Gastroesophageal sphincter (tissue), 4 donors: ENCODE data around the gene PPARG. TPM values are rescaled to one million over a fixed set of nuclear protein-coding genes. Genes with fewer than 3 reads are reported as not detected.

Experiments
- ATAC-seq: fragments of 150-250 bp; one replicate; pipeline ENCODE4 v1.9.1; 2016; ENCODE audit warnings: mild to moderate bottlenecking, moderate library complexity
- H3K27ac ChIP-seq, 4 donors: fragments of 200-600 bp; sonication (generic) in 3 of 4; 1 replicate in 3 of 4; 2 replicates in 1 of 4; pipeline ENCODE4 v1.5.1; 2016 to 2019
- H3K27me3 ChIP-seq: fragments of 200-600 bp; sonication (generic); one replicate; pipeline ENCODE4 v1.5.1; 2019
- H3K36me3 ChIP-seq, 2 donors: fragments of 200-600 bp; sonication (generic); one replicate each; pipeline ENCODE4 v1.5.1; 2019; ENCODE audit warnings: control low read depth in 1 of 2
- H3K4me1 ChIP-seq, 3 donors: fragments of 200-600 bp; sonication (generic); 1 replicate in 2 of 3; 2 replicates in 1 of 3; pipeline ENCODE4 v1.5.1; 2016 to 2019; ENCODE audit warnings: control low read depth in 2 of 3
- H3K4me3 ChIP-seq, 2 donors: fragments of 200-600 bp; sonication (generic); one replicate each; pipeline ENCODE4 v1.5.1; 2019; ENCODE audit warnings: mild to moderate bottlenecking in 1 of 2, moderate library complexity in 1 of 2
- H3K9me3 ChIP-seq, 3 donors: fragments of 200-600 bp; sonication (generic); one replicate each; pipeline ENCODE4 v1.5.1; 2017 to 2019; ENCODE audit warnings: control low read depth in 2 of 3
- CTCF ChIP-seq, 4 experiments: fragments of 200-600 bp in 2 of 4; fragments of 450-650 bp in 2 of 4; sonication (generic) in 1 of 4; IDR thresholded peaks; one replicate each; pipeline ENCODE4 v1.5.1; 2017 to 2019; ENCODE audit warnings: antibody characterized with exemption in 4 of 4, mild to moderate bottlenecking in 2 of 4, moderate library complexity in 2 of 4
- EP300 ChIP-seq: sonication (generic); formaldehyde crosslinking; IDR thresholded peaks from one replicate; pipeline ENCODE4 v1.6.1; 2017; ENCODE audit warnings: antibody characterized with exemption, mild to moderate bottlenecking
- POLR2A ChIP-seq, 2 donors: fragments of 450-650 bp; IDR thresholded peaks; one replicate each; pipeline ENCODE4 v1.6.1; 2017; ENCODE audit warnings: antibody characterized with exemption in 2 of 2, mild to moderate bottlenecking in 2 of 2, moderate library complexity in 1 of 2
- POLR2AphosphoS5 ChIP-seq: sonication (generic); formaldehyde crosslinking; IDR thresholded peaks from one replicate; pipeline ENCODE4 v1.6.1; 2017; ENCODE audit warnings: antibody characterized with exemption
- WGBS, 2 donors: methylation state at CpG; one replicate each; pipeline ENCODE4 v1.1.5; 2018; ENCODE audit warnings: low coverage in 1 of 2; 5-methylcytosine and 5-hydroxymethylcytosine counted together
- total RNA-seq, 4 donors: library from RNA; depleted of rRNA; stranded (reverse); fragments of >200 nt; gene quantifications; one replicate each; pipeline ENCODE4 v1.1.0, GENCODE V29; 2016

The PPARG gene
- total RNA-seq, 4 donors from 2014 or later = 3.9 to 14.9 (median 9.3) TPM

- TF ChIP-seq POLR2AphosphoS5 (no peak), CTCF (IDR thresholded peaks at IDR 0.05) (no peak), POLR2A (IDR thresholded peaks at IDR 0.05) (no peak), EP300 (no peak)
- H3K9me3 ChIP-seq = no peaks in the 10 kb centered on the region
- no peak overlapping the region for H3K4me3 ChIP-seq
- H3K4me1 ChIP-seq = no peaks in the 10 kb centered on the region
- WGBS, 2 donors = 36 to 47% methylated on average over 5 of the region's 5 CpGs
- no peak for ATAC-seq
- H3K27ac ChIP-seq = no peak overlapping the region
- H3K36me3 ChIP-seq = no peaks in the 10 kb centered on the region
- H3K27me3 ChIP-seq = peaks cover under 1% of the 10 kb centered on the region
Measured at GRCh38 chr3:12318758-12319621, 30.1 kb downstream of the PPARG start.

GRCh38 chr3:12321015-12321414 is 32.1 kb downstream of the PPARG start:
- 83 to 93% methylated on average over 1 to 2 of the region's 2 CpGs for WGBS, 2 donors
- ATAC-seq = no peak

GRCh38 chr3:12323237-12323636 is 34.4 kb downstream of the PPARG start:
- 65 to 73% methylated on average over 2 of the region's 2 CpGs for WGBS, 2 donors
- H3K9me3 ChIP-seq = no peaks in the 10 kb centered on the region

More at GRCh38 chr3:12321015-12321414, 32.1 kb downstream of the PPARG start:
- H3K27me3 ChIP-seq = no peaks in the 10 kb centered on the region
- H3K36me3 ChIP-seq = no peaks in the 10 kb centered on the region
- no peak for TF ChIP-seq POLR2A (IDR thresholded peaks at IDR 0.05)
- no peak for TF ChIP-seq EP300
- no peak for TF ChIP-seq POLR2AphosphoS5
- TF ChIP-seq CTCF (IDR thresholded peaks at IDR 0.05) = no peak
- H3K4me3 ChIP-seq = no peak overlapping the region
- no peaks in the 10 kb centered on the region for H3K4me1 ChIP-seq
- H3K27ac ChIP-seq = no peak overlapping the region
- no peaks in the 10 kb centered on the region for H3K9me3 ChIP-seq

GRCh38 chr3:12325586-12326515 is 37.0 kb downstream of the PPARG start:
- 44 to 68% methylated on average over 4 of the region's 4 CpGs for WGBS, 2 donors
- Histone ChIP-seq H3K36me3 (no peaks in the 10 kb centered on the region), H3K27me3 (no peaks in the 10 kb centered on the region), H3K4me1 (no peaks in the 10 kb centered on the region), H3K4me3 (no peak overlapping the region), H3K27ac (no peak overlapping the region), H3K9me3 (no peaks in the 10 kb centered on the region)
- ATAC-seq = no peak
- TF ChIP-seq EP300 (no peak), CTCF (IDR thresholded peaks at IDR 0.05) (no peak), POLR2A (IDR thresholded peaks at IDR 0.05) (no peak), POLR2AphosphoS5 (no peak)

More at GRCh38 chr3:12323237-12323636, 34.4 kb downstream of the PPARG start:
- H3K27me3 ChIP-seq = no peaks in the 10 kb centered on the region
- TF ChIP-seq EP300 (no peak), POLR2A (IDR thresholded peaks at IDR 0.05) (no peak), CTCF (IDR thresholded peaks at IDR 0.05) (no peak), POLR2AphosphoS5 (no peak)
- H3K4me3 ChIP-seq = no peak overlapping the region
- ATAC-seq = no peak
- no peaks in the 10 kb centered on the region for H3K36me3 ChIP-seq
- H3K4me1 ChIP-seq = no peaks in the 10 kb centered on the region
- H3K27ac ChIP-seq = no peak overlapping the region
